Adrenal gland (tissue), 12 donors: Measurements from ENCODE around the gene NF1. TPM values are rescaled to one million over a fixed set of nuclear protein-coding genes. Genes with fewer than 3 reads are reported as not detected.

Experiments
- DNase-seq, 7 donors: peaks; one replicate each; pipeline ENCODE4 v3.0.0-alpha.2; 2019 to 2020
- H3K27ac ChIP-seq, 5 donors: fragments of 200-600 bp; sonication (generic) in 4 of 5; 1 replicate in 3 of 5; 2 replicates in 2 of 5; pipeline versions ENCODE4 v1.5.1 to v1.8.0; 2016 to 2020; ENCODE audit warnings: mild to moderate bottlenecking in 1 of 5
- H3K27me3 ChIP-seq: fragments of 200-600 bp; 2 replicates; pipeline ENCODE4 v1.8.0; 2021
- H3K36me3 ChIP-seq, 2 donors: fragments of 200-600 bp; replicated peaks in 1 of 2; 1 replicate in 1 of 2; 2 replicates in 1 of 2; pipeline versions ENCODE4 v1.5.1 to v1.8.0; 2018 to 2022
- H3K4me1 ChIP-seq, 2 donors: fragments of 200-600 bp; replicated peaks in 1 of 2; 1 replicate in 1 of 2; 2 replicates in 1 of 2; pipeline versions ENCODE4 v1.5.1 to v1.8.0; 2018 to 2021
- H3K4me3 ChIP-seq, 4 donors: fragments of 200-600 bp; sonication (generic) in 3 of 4; one replicate each; pipeline ENCODE4 v1.5.1; 2016 to 2018
- H3K9me3 ChIP-seq, 3 donors: fragments of 200-600 bp; sonication (generic) in 1 of 3; replicated peaks in 1 of 3; 1 replicate in 2 of 3; 2 replicates in 1 of 3; pipeline versions ENCODE4 v1.5.1 to v1.8.0; 2016 to 2021
- POLR2A ChIP-seq, 2 donors: fragments of 450-650 bp; IDR thresholded peaks; one replicate each; pipeline ENCODE4 v1.6.1; 2017; ENCODE audit warnings: antibody characterized with exemption in 2 of 2, mild to moderate bottlenecking in 2 of 2, moderate library complexity in 1 of 2
- WGBS, 4 donors: extraction: QIAGEN DNeasy Blood & Tissue Kit in 2 of 4; methylation state at CpG; one replicate each; pipeline versions ENCODE4 v1.1.5 to v1.1.7; 2013 to 2017; 5-methylcytosine and 5-hydroxymethylcytosine counted together
- intact Hi-C, 2 donors: fragments of 100-400 bp; cut with DNase I; formaldehyde crosslinking; loops; one replicate each; pipeline versions ENCODE4 v1.14.1 to v1.15.0; 2022 to 2023
- microRNA-seq, 3 donors: library from miRNA; unstranded; fragments of <30 nt; microRNA quantifications; one replicate each; pipeline ENCODE4, GENCODE V29; 2017 to 2020
- polyA plus RNA-seq, 3 donors: library from polyadenylated mRNA; stranded (reverse); fragments of 200-250 nt in 2 of 3; fragments of 350-450 nt in 1 of 3; fragmentation: Illumina TruSeq in 1 of 3; extraction: RNeasy Lipid Tissue Mini Kit (QIAGEN cat#74804) in 1 of 3; gene quantifications; one replicate each; pipeline ENCODE4 v1.2.3, GENCODE V29; 2013 to 2014
- small RNA-seq, 2 donors: library from RNA; depleted of rRNA; stranded (forward); fragments of <200 nt; gene quantifications; one replicate each; pipeline ENCODE3, GENCODE V24; 2016
- total RNA-seq, 9 donors: library from RNA; depleted of rRNA in 4 of 9; stranded (reverse); fragments of >200 nt in 4 of 9; fragments of 120-200 nt in 1 of 9; fragmentation: NEBNext Ultra II Directional in 1 of 9; extraction: Animal tissue kit (Norgen Biotek cat#: 25700) in 1 of 9; gene quantifications; one replicate each; pipeline versions ENCODE4 v1.1.0 to v1.2.4, GENCODE V29; 2013 to 2023
- TF ChIP-seq, protein P1 (sequence below), 6 experiments: fragments of 450-650 bp in 4 of 6; fragments of 200-600 bp in 2 of 6; sonication (generic) in 1 of 6; IDR thresholded peaks; 1 replicate in 5 of 6; 2 replicates in 1 of 6; pipeline versions ENCODE4 v1.5.1 to v1.8.0; 2016 to 2021; ENCODE audit warnings: antibody characterized with exemption in 6 of 6, mild to moderate bottlenecking in 2 of 6, moderate library complexity in 1 of 6
- donor health status: healthy with polysubstance abuse.
- donor health status: Bipolar disorder and iron deficiency.
- donor health status: DM: yes; HTN: yes; CAD: no.
- donor health status: DM: no; HTN: no; CAD: no.
- donor health status: DM: no; HTN: no; CAD: no.
- donor health status: DM: yes; HTN: yes; CAD: no.

Gene NF1
- total and polyA plus RNA-seq, 12 donors = 8.8 to 91.3 (median 53.5) TPM

DNA sequence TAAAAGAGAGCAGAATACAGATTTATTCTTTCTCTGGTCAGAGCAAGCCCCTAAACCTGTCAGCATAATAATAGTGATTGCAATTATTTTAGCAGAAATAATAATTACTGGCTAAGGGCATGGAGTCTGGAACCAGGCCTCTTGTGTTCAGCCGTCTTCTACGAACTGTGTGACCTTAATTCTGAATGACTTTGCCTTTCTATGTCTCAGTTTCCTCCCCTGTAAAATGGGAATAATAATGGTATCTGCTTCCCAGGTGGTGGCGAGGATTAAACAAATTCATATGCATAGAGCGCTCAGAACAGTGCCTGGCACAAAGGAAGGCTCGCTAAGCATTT lies 330.1 kb downstream of the NF1 start:
- DNase-seq = no peak
- WGBS, 4 donors = 32 to 47% (median 37%) methylated on average over 5 of the region's 5 CpGs
- intact Hi-C loops = no loop called here
- Histone ChIP-seq H3K36me3 (no peaks in the 10 kb centered on the region), H3K27me3 (peaks cover 1% of the 10 kb centered on the region), H3K27ac (peak overlapping the region in 2 of 5 donors; percentile 55 to 78), H3K4me1 (peaks cover 9 to 14% of the 10 kb centered on the region in 2 donors), H3K9me3 (no peaks in the 10 kb centered on the region), H3K4me3 (no peak overlapping the region)
- no peak for TF ChIP-seq POLR2A (IDR thresholded peaks at IDR 0.05)
- TF ChIP-seq, protein P1, sequence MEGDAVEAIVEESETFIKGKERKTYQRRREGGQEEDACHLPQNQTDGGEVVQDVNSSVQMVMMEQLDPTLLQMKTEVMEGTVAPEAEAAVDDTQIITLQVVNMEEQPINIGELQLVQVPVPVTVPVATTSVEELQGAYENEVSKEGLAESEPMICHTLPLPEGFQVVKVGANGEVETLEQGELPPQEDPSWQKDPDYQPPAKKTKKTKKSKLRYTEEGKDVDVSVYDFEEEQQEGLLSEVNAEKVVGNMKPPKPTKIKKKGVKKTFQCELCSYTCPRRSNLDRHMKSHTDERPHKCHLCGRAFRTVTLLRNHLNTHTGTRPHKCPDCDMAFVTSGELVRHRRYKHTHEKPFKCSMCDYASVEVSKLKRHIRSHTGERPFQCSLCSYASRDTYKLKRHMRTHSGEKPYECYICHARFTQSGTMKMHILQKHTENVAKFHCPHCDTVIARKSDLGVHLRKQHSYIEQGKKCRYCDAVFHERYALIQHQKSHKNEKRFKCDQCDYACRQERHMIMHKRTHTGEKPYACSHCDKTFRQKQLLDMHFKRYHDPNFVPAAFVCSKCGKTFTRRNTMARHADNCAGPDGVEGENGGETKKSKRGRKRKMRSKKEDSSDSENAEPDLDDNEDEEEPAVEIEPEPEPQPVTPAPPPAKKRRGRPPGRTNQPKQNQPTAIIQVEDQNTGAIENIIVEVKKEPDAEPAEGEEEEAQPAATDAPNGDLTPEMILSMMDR (IDR thresholded peaks at IDR 0.05) = no peak

DNA sequence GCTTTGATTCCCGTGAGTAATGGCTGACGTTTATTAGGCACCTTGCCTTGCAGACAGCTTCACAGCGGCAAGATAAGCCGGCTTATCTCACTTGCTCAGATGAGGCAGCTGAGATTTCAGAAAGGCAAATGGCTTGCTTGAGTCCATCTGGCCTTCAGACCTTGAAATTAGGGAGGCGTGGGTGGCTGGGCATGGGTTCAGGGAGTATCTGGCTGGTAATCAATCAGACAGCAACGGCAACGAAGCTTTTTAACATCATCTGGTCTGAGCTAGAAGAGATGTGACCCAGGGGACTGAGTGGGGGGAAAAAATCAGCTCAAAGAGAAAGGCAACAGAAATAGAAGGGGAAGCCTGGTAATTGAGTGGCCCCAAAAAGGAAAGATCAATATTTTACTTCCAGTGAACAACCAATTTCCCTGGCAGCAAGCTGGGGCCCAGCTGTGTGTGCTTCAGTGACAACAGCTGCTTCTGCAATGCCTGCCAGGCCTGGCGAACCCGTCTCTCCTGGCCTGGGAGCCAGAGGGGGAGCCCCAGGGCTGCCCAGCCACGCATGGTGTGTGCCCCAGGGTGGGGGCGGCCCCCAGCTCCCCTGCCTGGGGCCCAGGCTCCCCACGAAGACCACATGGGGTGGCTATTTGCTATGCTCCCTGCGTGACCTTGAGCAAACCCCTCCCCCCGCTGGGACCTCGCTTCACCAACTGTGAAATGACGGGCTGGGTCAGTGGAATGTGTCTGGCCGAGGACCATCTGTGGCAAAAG lies 330.7 kb downstream of the NF1 start:
- Histone ChIP-seq H3K4me1 (peaks cover 9 to 14% of the 10 kb centered on the region in 2 donors), H3K27ac (peak overlapping the region in 3 of 5 donors; percentile 13 to 78 (median 55)), H3K27me3 (peaks cover 3% of the 10 kb centered on the region), H3K9me3 (no peaks in the 10 kb centered on the region), H3K36me3 (no peaks in the 10 kb centered on the region), H3K4me3 (no peak overlapping the region)
- peak; percentile 69 to 93 (median 88) for DNase-seq
- TF ChIP-seq POLR2A (IDR thresholded peaks at IDR 0.05) = no peak
- TF ChIP-seq, protein P1 (IDR thresholded peaks at IDR 0.05) = no peak
- intact Hi-C loops = no loop called here
- 16 to 29% (median 20%) methylated on average over 11 to 17 of the region's 17 CpGs for WGBS, 4 donors

Small RNA genes within 50 kb of the gene (microRNA-seq; reads per million reads assigned to microRNA genes)
- gene MIR4733 = 0.89 to 4.5 (median 1.5) reads per million in 3 donors

Small RNA genes within 50 kb of the gene (small RNA-seq; reads per million reads assigned to genes)
- gene MIR4733 = 0.08 to 0.36 reads per million in 2 donors

Other genes with a start within 250 kb of the NF1 start
- gene TEFM, start 188.7 kb upstream of the NF1 start, total RNA-seq = 10 to 100 TPM in 7 of 9 donors, 1 to 10 TPM in 2; 8.1 to 28.2 (median 12.6) TPM
- gene TEFM, start 188.7 kb upstream of the NF1 start, polyA plus RNA-seq = 10 to 100 TPM in 1 of 3 donors, 1 to 10 TPM in 2; 6.1 to 22.0 (median 9.3) TPM
- gene ADAP2, start 173.0 kb upstream of the NF1 start, total RNA-seq = 10 to 100 TPM in 8 of 9 donors, 1 to 10 TPM in 1; 4.1 to 84.7 (median 37.8) TPM
- gene ADAP2, start 173.0 kb upstream of the NF1 start, polyA plus RNA-seq = 10 to 100 TPM in 1 of 3 donors, 1 to 10 TPM in 2; 7.8 to 15.7 (median 9.6) TPM
- gene RNF135, start 123.9 kb upstream of the NF1 start, total RNA-seq = 10 to 100 TPM in 8 of 9 donors, 1 to 10 TPM in 1; 7.4 to 35.6 (median 21.4) TPM
- 10 to 100 TPM; 11.0 to 23.7 (median 21.6) TPM for gene RNF135, start 123.9 kb upstream of the NF1 start, polyA plus RNA-seq
- gene OMG, start 202.3 kb downstream of the NF1 start, total RNA-seq = under 1 TPM in 2 of 9 donors, not detected in 7; 0.20 to 0.28 TPM
- gene OMG, start 202.3 kb downstream of the NF1 start, polyA plus RNA-seq = under 1 TPM; 0.48 to 0.54 (median 0.49) TPM
- 10 to 100 TPM in 4 of 9 donors, 1 to 10 TPM in 4, under 1 TPM in 1; 0.67 to 16.7 (median 7.5) TPM for gene EVI2B, start 219.1 kb downstream of the NF1 start, total RNA-seq
- gene EVI2B, start 219.1 kb downstream of the NF1 start, polyA plus RNA-seq = 10 to 100 TPM in 1 of 3 donors, 1 to 10 TPM in 2; 2.4 to 11.1 (median 7.6) TPM
- 10 to 100 TPM in 1 of 9 donors, 1 to 10 TPM in 8; 1.4 to 17.7 (median 5.6) TPM for gene EVI2A, start 226.6 kb downstream of the NF1 start, total RNA-seq
- gene EVI2A, start 226.6 kb downstream of the NF1 start, polyA plus RNA-seq = 1 to 10 TPM; 3.7 to 8.7 (median 4.5) TPM